Stimulated activated CD8-positive, alpha-beta memory T cell treated with anti-CD3 and anti-CD28 coated beads, Interleukin-2, amount 100 ng/mL, for 48 hours (primary cell): Measurements from ENCODE around the gene COP1.
"Not testable (repeated sequence)": the region's sequence is repeated elsewhere in the genome, so short reads cannot be mapped to it uniquely, and the experiment has no call there.

Experiments used
- DNase-seq, 2 donors: peaks; one replicate each; pipeline ENCODE4 v3.0.0-alpha.2; 2020; ENCODE audit warnings: low read depth in 2 of 2

Gene COP1

DNA sequence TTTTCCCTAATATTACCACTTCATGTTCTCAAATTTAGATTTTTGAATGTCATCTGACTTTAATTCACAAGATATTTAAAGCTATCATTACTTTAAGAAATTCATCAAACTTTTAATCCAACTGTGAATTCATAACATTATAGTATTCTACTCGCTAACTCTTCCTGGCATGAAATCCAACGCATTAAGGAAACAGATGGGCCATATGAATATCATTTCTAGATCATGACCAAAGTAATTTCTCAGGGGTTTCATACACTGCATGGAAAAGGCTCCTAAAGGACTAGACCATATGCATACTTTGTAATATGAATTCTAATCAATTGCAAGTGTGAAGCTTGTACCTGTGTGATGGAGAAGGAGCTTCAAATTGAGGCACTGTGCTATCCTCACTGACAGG lies 72.4 kb downstream of the COP1 start:
- DNase-seq: no peak

GRCh38 chr1:176122282-176122681 lies 84.8 kb downstream of the COP1 start:
- DNase-seq: no peak

DNA sequence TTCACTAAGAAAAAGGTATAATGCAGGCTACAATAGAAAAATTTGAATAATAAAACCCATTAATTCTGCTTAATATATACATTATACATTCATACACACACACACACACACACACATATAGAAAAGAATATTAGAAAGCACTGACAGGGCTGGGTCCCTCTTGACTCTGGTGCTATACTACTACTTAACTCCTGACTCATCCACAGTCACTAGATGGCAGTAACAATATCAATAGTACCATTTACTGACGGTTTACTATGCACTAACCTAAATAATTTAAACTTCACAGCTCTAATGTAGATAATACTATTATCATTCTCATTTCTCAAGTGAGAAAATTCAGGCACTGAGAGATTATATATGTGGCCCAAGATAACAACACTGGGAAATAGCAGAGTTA lies 87.5 kb downstream of the COP1 start:
- DNase-seq: no peak

DNA sequence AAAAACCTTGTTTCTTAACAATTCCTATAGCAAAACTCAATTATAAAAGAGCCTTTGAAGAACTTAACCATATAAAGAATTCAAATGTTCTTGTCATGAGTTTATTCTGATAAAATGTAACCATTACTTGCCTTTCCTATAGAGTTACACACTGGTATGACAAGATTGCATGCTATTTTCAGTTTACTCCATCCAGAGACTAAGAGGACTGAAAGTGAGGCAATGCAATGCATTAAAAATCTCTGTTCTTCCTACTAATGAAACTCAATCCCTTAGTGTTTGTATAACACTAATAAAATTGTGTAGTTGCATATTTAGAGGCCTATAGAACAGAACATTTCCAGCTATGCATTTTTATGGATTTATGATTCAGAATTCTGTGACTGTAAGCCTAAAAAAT lies 88.1 kb downstream of the COP1 start:
- DNase-seq: no peak

GRCh38 chr1:176111835-176112234 lies 95.3 kb downstream of the COP1 start:
- no peak for DNase-seq

- DNase-seq: no peak
These were observed 96.9 kb downstream of the COP1 start for GRCh38 chr1:176110203-176110602.

GRCh38 chr1:176102768-176103350 lies 104.2 kb downstream of the COP1 start:
- no peak for DNase-seq

DNA sequence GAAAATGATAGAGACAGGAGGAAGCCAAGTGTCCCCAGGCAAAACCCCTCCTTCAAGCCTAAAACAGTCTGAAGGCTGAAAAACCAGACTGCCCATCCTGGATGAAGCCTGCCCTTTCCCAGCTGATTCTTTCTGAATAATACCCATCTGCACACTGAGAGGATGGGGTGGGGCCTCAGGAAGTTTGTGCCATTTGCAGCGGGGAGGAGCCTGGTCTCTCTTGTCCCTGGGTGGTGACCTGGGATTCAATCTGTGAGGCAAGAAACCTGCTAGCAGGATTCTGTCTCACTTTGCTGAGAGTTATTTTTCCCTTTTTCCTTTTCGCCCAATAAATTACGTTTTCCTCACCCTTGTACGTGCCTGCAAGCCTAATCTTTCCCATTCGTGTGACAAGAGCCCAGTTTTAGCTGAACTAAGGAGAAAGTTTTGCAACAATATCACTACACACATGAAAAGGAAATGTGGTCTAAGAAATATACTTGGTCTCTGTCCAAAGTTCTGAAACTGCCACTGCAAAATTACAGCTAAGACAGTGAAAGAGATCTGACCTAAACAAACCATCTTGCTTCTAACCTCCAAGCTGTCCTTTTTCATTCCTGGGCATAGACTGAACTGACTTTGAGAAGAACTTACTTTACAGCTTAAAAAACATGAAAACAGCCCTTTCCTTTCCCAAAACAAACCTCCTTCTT lies 105.0 kb downstream of the COP1 start:
- no peak for DNase-seq

GRCh38 chr1:176098560-176098959 lies 108.5 kb downstream of the COP1 start:
- no peak for DNase-seq

DNA sequence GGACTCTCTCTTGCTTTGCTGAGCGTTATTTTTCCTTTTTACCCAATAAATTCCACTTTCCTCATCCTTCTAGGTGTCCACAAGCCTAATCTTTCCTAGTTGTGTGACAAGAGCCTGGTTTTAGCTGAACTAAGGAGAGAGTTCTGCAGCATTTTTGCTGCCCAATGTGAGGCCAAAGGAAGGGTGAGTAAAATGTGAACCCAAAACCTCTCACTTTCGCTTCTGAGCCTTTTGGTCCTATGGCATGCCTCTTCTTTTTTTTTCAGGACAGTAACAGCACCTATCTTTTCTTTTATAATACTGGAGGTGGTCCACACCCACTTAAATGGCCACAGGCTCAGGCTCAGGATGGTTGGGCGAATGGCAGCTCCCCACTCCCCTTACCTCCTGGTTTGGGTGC lies 111.1 kb downstream of the COP1 start:
- no peak for DNase-seq

DNA sequence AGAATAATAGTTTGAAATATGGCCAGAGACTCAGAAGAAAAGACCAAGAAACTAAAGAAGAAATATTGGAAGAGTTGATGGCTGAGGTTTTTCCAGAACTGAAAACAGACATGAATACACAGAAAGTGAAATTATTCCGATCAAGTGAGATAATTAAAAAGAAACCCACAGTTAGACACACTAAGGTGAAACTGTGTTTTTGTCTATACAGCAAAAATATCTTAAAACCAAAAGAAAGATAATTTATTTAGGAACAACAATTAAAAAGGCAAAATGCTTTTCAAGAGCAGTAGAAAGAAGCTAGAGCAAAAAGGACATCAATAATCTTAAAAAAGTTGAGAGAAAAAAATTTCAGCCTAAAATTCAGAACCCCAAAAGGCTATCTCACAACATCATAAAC lies 116.3 kb downstream of the COP1 start:
- no peak for DNase-seq

DNA sequence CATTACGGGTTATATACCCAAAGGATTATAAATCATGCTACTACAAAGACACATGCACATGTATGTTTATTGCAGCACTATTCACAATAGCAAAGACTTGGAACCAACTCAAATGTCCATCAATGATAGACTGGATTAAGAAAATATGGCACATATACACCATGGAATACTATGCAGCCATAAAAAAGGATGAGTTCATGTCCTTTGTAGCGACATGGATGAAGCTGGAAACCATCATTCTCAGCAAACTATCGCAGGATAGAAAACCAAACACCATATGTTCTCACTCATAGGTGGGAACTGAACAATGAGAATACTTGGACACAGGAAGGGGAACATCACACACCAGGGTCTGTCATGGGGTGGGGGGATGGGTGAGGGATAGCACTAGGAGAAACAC lies 119.3 kb downstream of the COP1 start:
- not testable (repeated sequence) for DNase-seq

DNA sequence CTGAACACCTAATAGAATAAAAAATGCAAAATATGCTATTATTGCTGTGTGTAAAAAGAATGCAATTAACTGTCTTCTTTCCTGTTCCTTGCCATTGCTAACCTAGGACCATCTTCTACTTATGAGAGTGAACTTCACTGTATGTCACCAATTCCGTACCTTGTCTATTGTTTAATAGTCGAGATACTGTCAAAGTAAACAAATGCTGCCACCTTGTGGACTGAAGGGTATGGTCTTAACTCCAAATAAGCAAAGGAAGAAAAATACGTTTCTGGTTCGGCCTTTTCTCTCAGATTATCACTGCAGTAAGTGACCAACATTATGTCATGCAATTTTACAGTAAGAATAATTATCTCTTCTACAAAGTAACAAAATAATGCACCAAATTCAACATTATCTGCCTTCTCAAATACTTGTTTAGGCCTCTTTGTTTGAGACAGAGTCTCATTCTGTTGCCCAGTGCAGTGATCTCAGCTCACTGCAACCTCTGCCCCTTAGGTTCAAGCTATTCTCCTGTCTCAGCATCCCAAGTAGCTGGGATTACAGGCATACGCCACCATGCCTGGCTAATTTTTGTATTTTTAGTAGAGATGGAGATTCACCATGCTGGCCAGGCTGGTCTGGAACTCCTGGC lies 133.4 kb downstream of the COP1 start:
- no peak for DNase-seq

DNA sequence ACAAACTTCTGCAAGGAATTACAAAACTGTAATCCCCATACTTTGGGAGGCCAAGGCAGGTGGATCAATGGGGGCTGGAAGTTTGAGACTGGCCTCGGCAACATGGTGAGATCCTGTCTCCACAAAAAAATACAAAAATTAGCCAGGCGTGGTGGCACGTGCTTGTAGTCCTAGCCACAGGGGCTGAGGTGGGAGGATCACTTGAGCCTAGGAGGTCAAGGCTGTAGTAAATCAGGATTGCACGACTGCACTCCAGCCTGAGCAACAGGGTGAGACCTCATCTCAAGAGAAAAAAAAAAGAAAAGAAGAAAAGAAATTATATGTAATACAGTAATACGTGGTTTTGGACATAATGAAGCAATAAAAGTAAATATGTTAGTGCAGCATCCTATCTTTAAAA lies 138.2 kb downstream of the COP1 start:
- no peak for DNase-seq

GRCh38 chr1:176068256-176068655 lies 138.8 kb downstream of the COP1 start:
- DNase-seq: no peak

DNA sequence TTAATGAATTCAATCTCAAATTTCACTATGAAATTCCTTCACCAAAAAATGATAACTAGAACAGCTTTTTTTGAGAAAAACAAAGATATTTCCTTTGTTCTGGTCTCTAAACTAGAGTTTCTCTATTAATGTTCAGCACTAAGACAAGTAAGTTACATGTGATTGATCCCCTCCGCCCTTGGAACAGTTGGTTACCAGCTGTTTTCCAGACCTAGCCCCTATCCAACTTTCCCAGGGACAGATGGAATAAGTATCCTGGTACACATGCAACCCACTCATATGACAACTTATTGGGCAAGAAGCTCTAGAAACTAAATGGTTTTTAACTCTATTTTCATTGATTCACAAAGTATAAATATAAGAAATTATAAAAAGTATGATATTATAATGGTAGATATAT lies 140.4 kb downstream of the COP1 start:
- no peak for DNase-seq

DNA sequence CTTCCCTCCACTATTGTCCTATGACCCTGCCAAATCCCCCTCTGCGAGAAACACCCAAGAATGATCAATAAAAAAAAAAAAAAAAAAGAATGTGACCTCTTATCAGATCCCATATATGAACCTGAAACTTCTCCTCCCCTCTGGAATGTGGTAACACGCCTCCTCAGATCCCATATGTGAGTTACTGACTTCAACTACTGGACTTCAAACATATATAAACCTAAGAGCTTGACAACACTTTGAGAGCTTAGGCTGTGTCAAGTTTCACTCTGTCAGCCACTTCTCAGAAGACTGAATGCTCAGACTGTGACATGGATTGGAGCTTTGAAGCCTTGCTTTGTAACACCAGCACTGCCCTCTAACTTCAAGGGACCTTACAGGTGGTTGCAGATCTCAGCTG lies 148.4 kb downstream of the COP1 start:
- DNase-seq: no peak

DNA sequence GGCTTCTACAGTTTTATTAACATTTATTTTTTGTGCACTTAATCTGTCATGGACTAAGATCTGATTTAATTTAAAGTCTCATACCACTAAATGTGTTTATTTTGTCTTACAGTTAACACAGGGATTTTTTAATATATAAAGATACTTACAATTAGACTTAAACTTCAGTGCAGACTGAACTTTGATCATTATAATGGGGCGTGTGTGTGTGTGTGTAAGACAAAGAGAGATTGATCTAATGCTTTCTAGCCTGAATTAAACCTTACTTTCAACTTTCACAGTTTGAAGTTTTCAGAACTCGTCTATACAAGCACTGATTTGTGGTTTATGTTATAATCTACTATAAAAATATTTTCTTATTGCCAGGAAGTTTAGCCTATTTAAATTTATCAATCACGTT lies 150.8 kb downstream of the COP1 start:
- no peak for DNase-seq

DNA sequence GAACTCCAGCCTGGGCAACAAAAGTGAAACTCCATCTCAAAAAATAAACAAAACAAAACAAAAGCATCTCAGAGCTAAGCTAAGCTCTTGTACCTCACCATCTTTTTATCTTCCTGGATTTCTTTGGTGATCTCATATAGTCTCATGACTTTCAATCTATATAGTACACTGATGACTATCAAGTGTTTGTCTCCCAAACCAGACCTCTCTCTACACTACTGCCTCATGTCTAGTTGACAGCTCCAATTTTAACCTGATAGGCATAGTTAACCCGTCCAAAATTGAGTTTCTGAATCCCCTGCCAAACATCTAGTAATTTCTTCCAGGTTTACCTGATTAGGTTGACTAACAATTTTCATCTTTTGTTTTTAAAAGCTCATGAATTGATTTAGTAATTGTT lies 151.7 kb downstream of the COP1 start:
- no peak for DNase-seq

GRCh38 chr1:176051902-176052518 lies 155.1 kb downstream of the COP1 start:
- DNase-seq: no peak

DNA sequence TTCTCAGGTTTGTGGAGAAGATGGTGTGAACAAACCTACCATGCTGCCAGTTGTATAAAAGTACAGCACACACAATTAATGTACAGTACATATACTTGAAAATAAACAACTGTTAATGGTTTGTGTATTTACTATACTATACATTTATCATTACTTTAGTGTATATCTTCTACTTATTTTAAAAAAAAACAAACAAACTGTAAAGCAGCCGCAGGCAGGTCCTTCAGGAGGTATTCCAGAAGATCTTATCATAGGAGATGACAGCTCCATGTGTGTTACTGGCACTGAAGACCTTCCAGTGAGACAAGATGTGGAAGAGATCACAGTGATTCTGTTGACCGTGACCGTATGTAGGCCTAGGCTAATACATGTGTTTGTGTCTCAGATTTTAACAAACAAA lies 155.7 kb downstream of the COP1 start:
- no peak for DNase-seq

- no peak for DNase-seq
These were observed 157.5 kb downstream of the COP1 start for GRCh38 chr1:176049582-176049981.

DNA sequence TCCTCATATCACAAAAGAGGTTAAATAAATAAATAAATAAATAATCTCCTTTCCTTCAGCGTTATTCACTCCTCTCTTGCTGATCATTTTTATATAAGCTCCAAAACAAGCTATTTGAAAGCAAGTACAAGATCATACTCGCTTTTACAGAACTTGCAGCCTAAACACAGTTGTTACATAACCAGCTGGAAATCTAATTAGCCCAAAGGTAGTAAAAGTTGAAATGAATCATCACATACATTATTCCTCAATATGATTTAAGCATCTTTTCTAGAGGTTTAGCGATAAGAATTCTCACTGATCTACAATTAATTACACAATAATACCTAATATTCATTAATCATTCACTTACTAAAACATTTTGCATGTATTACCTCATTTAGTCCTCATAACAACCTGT lies 160.2 kb downstream of the COP1 start:
- DNase-seq: no peak
